ENCODE results near the gene PRICKLE1.
"Not testable (repeated sequence)": the region's sequence is repeated elsewhere in the genome, so short reads cannot be mapped to it uniquely, and the experiment has no call there.

Gene PRICKLE1

GRCh38 chr12:42552822-42553221, 36.7 kb downstream of the PRICKLE1 start:
- no peak for DNase-seq

- no peak for DNase-seq
Observed at GRCh38 chr12:42550800-42551199, 38.7 kb downstream of the PRICKLE1 start.

GRCh38 chr12:42546709-42547108, 42.8 kb downstream of the PRICKLE1 start:
- no peak for DNase-seq

GRCh38 chr12:42541965-42542364, 47.6 kb downstream of the PRICKLE1 start:
- DNase-seq, result no peak

GRCh38 chr12:42541308-42541707, 48.2 kb downstream of the PRICKLE1 start:
- not testable (repeated sequence) for DNase-seq

- DNase-seq, result no peak
Observed at GRCh38 chr12:42539696-42540095, 49.9 kb downstream of the PRICKLE1 start.

GRCh38 chr12:42538203-42538602, 51.3 kb downstream of the PRICKLE1 start:
- DNase-seq, result no peak

GRCh38 chr12:42534184-42534838, 55.2 kb downstream of the PRICKLE1 start:
- no peak for DNase-seq

GRCh38 chr12:42530284-42530683, 59.3 kb downstream of the PRICKLE1 start:
- no peak for DNase-seq

- DNase-seq, result no peak
Observed at GRCh38 chr12:42525444-42525843, 64.1 kb downstream of the PRICKLE1 start.

GRCh38 chr12:42524716-42525115, 64.8 kb downstream of the PRICKLE1 start:
- no peak for DNase-seq

GRCh38 chr12:42516573-42516972, 73.0 kb downstream of the PRICKLE1 start:
- no peak for DNase-seq

- no peak for DNase-seq
Observed at GRCh38 chr12:42511656-42512055, 77.9 kb downstream of the PRICKLE1 start.

- no peak for DNase-seq
Observed at GRCh38 chr12:42510823-42511222, 78.7 kb downstream of the PRICKLE1 start.

- no peak for DNase-seq
Observed at GRCh38 chr12:42508913-42509460, 80.6 kb downstream of the PRICKLE1 start.

GRCh38 chr12:42507565-42507964, 82.0 kb downstream of the PRICKLE1 start:
- no peak for DNase-seq

- no peak for DNase-seq
Observed at GRCh38 chr12:42507081-42507480, 82.5 kb downstream of the PRICKLE1 start.

GRCh38 chr12:42504049-42504448, 85.5 kb downstream of the PRICKLE1 start:
- no peak for DNase-seq

- no peak for DNase-seq
Observed at GRCh38 chr12:42502682-42503081, 86.9 kb downstream of the PRICKLE1 start.

- DNase-seq, result no peak
Observed at GRCh38 chr12:42498549-42499247, 90.8 kb downstream of the PRICKLE1 start.

- DNase-seq, result no peak
Observed at GRCh38 chr12:42496886-42497285, 92.7 kb downstream of the PRICKLE1 start.

- DNase-seq, result no peak
Observed at GRCh38 chr12:42495244-42495643, 94.3 kb downstream of the PRICKLE1 start.

- no peak for DNase-seq
Observed at GRCh38 chr12:42492267-42492666, 97.3 kb downstream of the PRICKLE1 start.

- DNase-seq, result no peak
Observed at GRCh38 chr12:42490261-42490842, 99.2 kb downstream of the PRICKLE1 start.
